ENCODE measurements around the gene CELA3A.

GRCh38 chr1:22026924-22027289, 25.4 kb downstream of the CELA3A start:
- TF ChIP-seq, protein P1, sequence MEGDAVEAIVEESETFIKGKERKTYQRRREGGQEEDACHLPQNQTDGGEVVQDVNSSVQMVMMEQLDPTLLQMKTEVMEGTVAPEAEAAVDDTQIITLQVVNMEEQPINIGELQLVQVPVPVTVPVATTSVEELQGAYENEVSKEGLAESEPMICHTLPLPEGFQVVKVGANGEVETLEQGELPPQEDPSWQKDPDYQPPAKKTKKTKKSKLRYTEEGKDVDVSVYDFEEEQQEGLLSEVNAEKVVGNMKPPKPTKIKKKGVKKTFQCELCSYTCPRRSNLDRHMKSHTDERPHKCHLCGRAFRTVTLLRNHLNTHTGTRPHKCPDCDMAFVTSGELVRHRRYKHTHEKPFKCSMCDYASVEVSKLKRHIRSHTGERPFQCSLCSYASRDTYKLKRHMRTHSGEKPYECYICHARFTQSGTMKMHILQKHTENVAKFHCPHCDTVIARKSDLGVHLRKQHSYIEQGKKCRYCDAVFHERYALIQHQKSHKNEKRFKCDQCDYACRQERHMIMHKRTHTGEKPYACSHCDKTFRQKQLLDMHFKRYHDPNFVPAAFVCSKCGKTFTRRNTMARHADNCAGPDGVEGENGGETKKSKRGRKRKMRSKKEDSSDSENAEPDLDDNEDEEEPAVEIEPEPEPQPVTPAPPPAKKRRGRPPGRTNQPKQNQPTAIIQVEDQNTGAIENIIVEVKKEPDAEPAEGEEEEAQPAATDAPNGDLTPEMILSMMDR (IDR thresholded peaks at IDR 0.05; ENCODE audit: low read length), result no peak
- TF ChIP-seq EZH2phosphoT487 (IDR thresholded peaks at IDR 0.05; ENCODE audit: low read length), result no peak

Data from MM.1S (cell line).